ENCODE results near the gene EGFL7.

EGFL7 gene

GRCh38 chr9:136694163-136694871, 31.6 kb downstream of the EGFL7 start:
- Histone ChIP-seq H3K27ac (ENCODE audit: insufficient read depth, low read length, poor library complexity, severe bottlenecking) (no peak overlapping the region), H3K4me1 (ENCODE audit: control insufficient read depth, insufficient read depth, low read length, poor library complexity, severe bottlenecking) (no peaks in the 10 kb centered on the region), H3K4me3 (ENCODE audit: insufficient read depth, low read depth, low read length, poor library complexity, severe bottlenecking) (no peak overlapping the region), H3K27me3 (replicated peaks; ENCODE audit: control insufficient read depth, insufficient read depth, low read length, poor library complexity, severe bottlenecking) (no peaks in the 10 kb centered on the region), H3K9me3 (ENCODE audit: control insufficient read depth, low read length) (no peaks in the 10 kb centered on the region), H3K36me3 (ENCODE audit: control insufficient read depth, insufficient read depth, low read length) (no peaks in the 10 kb centered on the region)
- DNase-seq: no peak

DNA sequence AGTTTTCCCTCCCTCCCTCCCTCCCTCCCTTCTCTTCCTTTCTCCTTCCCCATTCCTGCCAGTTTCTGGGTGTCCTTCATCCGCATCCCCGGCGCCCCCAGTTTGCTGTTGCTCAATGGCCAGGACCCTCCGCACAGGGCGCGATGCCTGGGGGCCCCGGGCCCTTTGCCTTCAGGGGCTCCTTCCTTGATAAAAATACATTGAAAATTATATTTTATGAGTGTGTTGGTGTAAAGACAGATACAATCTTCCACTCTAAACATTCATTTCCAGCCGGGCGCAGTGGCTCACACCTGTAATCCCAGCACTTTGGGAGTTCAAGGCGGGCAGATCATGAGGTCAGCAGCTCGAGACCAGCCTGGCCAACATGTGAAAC, 32.1 kb downstream of the EGFL7 start:
- Histone ChIP-seq H3K36me3 (ENCODE audit: control insufficient read depth, insufficient read depth, low read length) (no peaks in the 10 kb centered on the region), H3K27me3 (replicated peaks; ENCODE audit: control insufficient read depth, insufficient read depth, low read length, poor library complexity, severe bottlenecking) (no peaks in the 10 kb centered on the region)

DNA sequence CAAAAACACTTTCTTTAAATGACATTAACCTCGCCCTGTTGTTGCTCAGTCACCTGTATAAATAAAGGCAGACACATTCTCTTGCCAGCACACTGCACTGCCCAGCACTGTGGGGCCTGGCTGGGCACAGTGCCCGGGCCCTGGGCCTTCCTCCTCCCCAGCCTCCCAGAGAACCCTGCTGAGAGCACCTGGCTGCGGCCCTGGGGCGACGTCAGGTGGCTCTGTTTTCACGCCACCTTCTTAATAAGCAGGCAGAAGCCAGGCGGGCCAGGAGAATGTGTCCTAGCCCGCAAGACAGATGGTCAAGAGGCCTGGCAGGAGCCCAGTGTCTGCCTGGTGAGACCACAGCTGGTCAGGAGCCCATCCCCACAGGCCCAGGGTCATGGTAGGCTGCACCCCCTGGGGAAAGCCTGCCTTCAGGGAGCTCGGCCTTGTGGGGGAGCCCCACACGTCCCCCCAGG, 32.7 kb downstream of the EGFL7 start:
- Histone ChIP-seq H3K36me3 (ENCODE audit: control insufficient read depth, insufficient read depth, low read length) (no peaks in the 10 kb centered on the region), H3K27ac (ENCODE audit: insufficient read depth, low read length, poor library complexity, severe bottlenecking) (no peak overlapping the region), H3K4me3 (ENCODE audit: insufficient read depth, low read depth, low read length, poor library complexity, severe bottlenecking) (no peak overlapping the region), H3K27me3 (replicated peaks; ENCODE audit: control insufficient read depth, insufficient read depth, low read length, poor library complexity, severe bottlenecking) (no peaks in the 10 kb centered on the region), H3K4me1 (ENCODE audit: control insufficient read depth, insufficient read depth, low read length, poor library complexity, severe bottlenecking) (peaks cover 3% of the 10 kb centered on the region), H3K9me3 (ENCODE audit: control insufficient read depth, low read length) (no peaks in the 10 kb centered on the region)
- DNase-seq: no peak

More for the DNA sequence above, 32.1 kb downstream of the EGFL7 start:
- Histone ChIP-seq H3K4me1 (ENCODE audit: control insufficient read depth, insufficient read depth, low read length, poor library complexity, severe bottlenecking) (no peaks in the 10 kb centered on the region), H3K4me3 (ENCODE audit: insufficient read depth, low read depth, low read length, poor library complexity, severe bottlenecking) (no peak overlapping the region), H3K27ac (ENCODE audit: insufficient read depth, low read length, poor library complexity, severe bottlenecking) (no peak overlapping the region), H3K9me3 (ENCODE audit: control insufficient read depth, low read length) (no peaks in the 10 kb centered on the region)
- no peak for DNase-seq

GRCh38 chr9:136695955-136696354, 33.2 kb downstream of the EGFL7 start:
- no peaks in the 10 kb centered on the region for H3K9me3 ChIP-seq (ENCODE audit: control insufficient read depth, low read length)
- no peak overlapping the region for H3K4me3 ChIP-seq (ENCODE audit: insufficient read depth, low read depth, low read length, poor library complexity, severe bottlenecking)
- peaks cover 8% of the 10 kb centered on the region for H3K4me1 ChIP-seq (ENCODE audit: control insufficient read depth, insufficient read depth, low read length, poor library complexity, severe bottlenecking)
- H3K27ac ChIP-seq (ENCODE audit: insufficient read depth, low read length, poor library complexity, severe bottlenecking): no peak overlapping the region
- DNase-seq: no peak
- H3K36me3 ChIP-seq (ENCODE audit: control insufficient read depth, insufficient read depth, low read length): no peaks in the 10 kb centered on the region
- no peaks in the 10 kb centered on the region for H3K27me3 ChIP-seq (replicated peaks; ENCODE audit: control insufficient read depth, insufficient read depth, low read length, poor library complexity, severe bottlenecking)

- no peak for DNase-seq
Observed at GRCh38 chr9:136696502-136696901, 33.8 kb downstream of the EGFL7 start.

GRCh38 chr9:136697146-136697820, 34.6 kb downstream of the EGFL7 start:
- Histone ChIP-seq H3K9me3 (ENCODE audit: control insufficient read depth, low read length) (no peaks in the 10 kb centered on the region), H3K36me3 (ENCODE audit: control insufficient read depth, insufficient read depth, low read length) (no peaks in the 10 kb centered on the region), H3K27me3 (replicated peaks; ENCODE audit: control insufficient read depth, insufficient read depth, low read length, poor library complexity, severe bottlenecking) (no peaks in the 10 kb centered on the region), H3K4me3 (ENCODE audit: insufficient read depth, low read depth, low read length, poor library complexity, severe bottlenecking) (no peak overlapping the region), H3K27ac (ENCODE audit: insufficient read depth, low read length, poor library complexity, severe bottlenecking) (no peak overlapping the region), H3K4me1 (ENCODE audit: control insufficient read depth, insufficient read depth, low read length, poor library complexity, severe bottlenecking) (peaks cover 13% of the 10 kb centered on the region)
- DNase-seq: no peak

More at GRCh38 chr9:136696502-136696901, 33.8 kb downstream of the EGFL7 start:
- Histone ChIP-seq H3K27me3 (replicated peaks; ENCODE audit: control insufficient read depth, insufficient read depth, low read length, poor library complexity, severe bottlenecking) (no peaks in the 10 kb centered on the region), H3K9me3 (ENCODE audit: control insufficient read depth, low read length) (no peaks in the 10 kb centered on the region), H3K4me3 (ENCODE audit: insufficient read depth, low read depth, low read length, poor library complexity, severe bottlenecking) (no peak overlapping the region), H3K36me3 (ENCODE audit: control insufficient read depth, insufficient read depth, low read length) (no peaks in the 10 kb centered on the region), H3K27ac (ENCODE audit: insufficient read depth, low read length, poor library complexity, severe bottlenecking) (no peak overlapping the region), H3K4me1 (ENCODE audit: control insufficient read depth, insufficient read depth, low read length, poor library complexity, severe bottlenecking) (peaks cover 12% of the 10 kb centered on the region)

DNA sequence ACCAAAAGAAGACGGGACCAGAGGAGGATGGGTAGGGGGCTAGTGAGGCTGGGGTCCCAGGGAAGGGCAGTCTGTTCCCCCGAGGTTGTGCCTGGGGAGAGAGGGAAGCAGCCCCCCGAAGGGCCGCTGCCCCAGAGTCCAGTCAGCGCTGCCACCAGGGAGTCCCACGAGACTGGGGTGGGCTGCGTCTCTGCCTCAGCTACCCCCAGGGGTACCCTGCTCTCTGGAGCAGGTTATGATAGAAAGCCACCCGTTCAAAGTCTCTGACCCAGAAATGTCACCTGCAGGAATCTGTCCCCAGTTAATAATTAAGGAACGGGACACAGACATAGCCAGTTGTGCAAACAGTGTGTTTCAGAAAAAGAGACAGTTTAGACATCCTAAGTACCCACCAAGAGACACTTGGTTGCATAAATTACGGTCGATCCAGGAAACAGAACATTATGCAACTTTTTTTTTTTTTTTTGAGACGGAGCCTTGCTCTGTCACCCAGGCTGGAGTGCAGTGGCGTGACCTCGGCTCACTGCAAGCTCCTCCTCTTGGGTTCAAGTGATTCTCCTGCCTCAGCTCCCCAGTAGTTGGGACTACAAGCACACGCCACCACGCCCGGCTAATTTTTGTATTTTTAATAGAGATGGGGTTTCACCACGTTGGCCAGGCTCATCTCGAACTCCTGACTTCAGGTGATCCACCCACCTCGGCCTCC, 35.3 kb downstream of the EGFL7 start:
- no peaks in the 10 kb centered on the region for H3K27me3 ChIP-seq (replicated peaks; ENCODE audit: control insufficient read depth, insufficient read depth, low read length, poor library complexity, severe bottlenecking)
- peaks cover 13% of the 10 kb centered on the region for H3K4me1 ChIP-seq (ENCODE audit: control insufficient read depth, insufficient read depth, low read length, poor library complexity, severe bottlenecking)
- no peaks in the 10 kb centered on the region for H3K9me3 ChIP-seq (ENCODE audit: control insufficient read depth, low read length)
- no peak overlapping the region for H3K27ac ChIP-seq (ENCODE audit: insufficient read depth, low read length, poor library complexity, severe bottlenecking)
- no peaks in the 10 kb centered on the region for H3K36me3 ChIP-seq (ENCODE audit: control insufficient read depth, insufficient read depth, low read length)
- H3K4me3 ChIP-seq (ENCODE audit: insufficient read depth, low read depth, low read length, poor library complexity, severe bottlenecking): no peak overlapping the region
- DNase-seq: no peak

GRCh38 chr9:136698635-136699246, 36.0 kb downstream of the EGFL7 start:
- no peak for DNase-seq
- Histone ChIP-seq H3K27me3 (replicated peaks; ENCODE audit: control insufficient read depth, insufficient read depth, low read length, poor library complexity, severe bottlenecking) (no peaks in the 10 kb centered on the region), H3K4me1 (ENCODE audit: control insufficient read depth, insufficient read depth, low read length, poor library complexity, severe bottlenecking) (peaks cover 13% of the 10 kb centered on the region), H3K9me3 (ENCODE audit: control insufficient read depth, low read length) (no peaks in the 10 kb centered on the region), H3K4me3 (ENCODE audit: insufficient read depth, low read depth, low read length, poor library complexity, severe bottlenecking) (no peak overlapping the region), H3K27ac (ENCODE audit: insufficient read depth, low read length, poor library complexity, severe bottlenecking) (no peak overlapping the region), H3K36me3 (ENCODE audit: control insufficient read depth, insufficient read depth, low read length) (no peaks in the 10 kb centered on the region)

- no peak for DNase-seq
Observed at GRCh38 chr9:136700304-136700703, 37.6 kb downstream of the EGFL7 start.

More at GRCh38 chr9:136700304-136700703, 37.6 kb downstream of the EGFL7 start:
- Histone ChIP-seq H3K27me3 (replicated peaks; ENCODE audit: control insufficient read depth, insufficient read depth, low read length, poor library complexity, severe bottlenecking) (no peaks in the 10 kb centered on the region), H3K4me1 (ENCODE audit: control insufficient read depth, insufficient read depth, low read length, poor library complexity, severe bottlenecking) (peaks cover 13% of the 10 kb centered on the region), H3K36me3 (ENCODE audit: control insufficient read depth, insufficient read depth, low read length) (no peaks in the 10 kb centered on the region), H3K9me3 (ENCODE audit: control insufficient read depth, low read length) (no peaks in the 10 kb centered on the region), H3K27ac (ENCODE audit: insufficient read depth, low read length, poor library complexity, severe bottlenecking) (no peak overlapping the region), H3K4me3 (ENCODE audit: insufficient read depth, low read depth, low read length, poor library complexity, severe bottlenecking) (no peak overlapping the region)

Data from effector memory CD4-positive, alpha-beta T cell (primary cell).